Erythroblast (primary cell): ENCODE measurements around the gene TIMM13.
"Not testable (repeated sequence)": the region's sequence is repeated elsewhere in the genome, so short reads cannot be mapped to it uniquely, and the experiment has no call there.

Source experiments
- DNase-seq, 2 experiments: peaks; one replicate each; lab custom pipeline; 2025; lab: John Stamatoyannopoulos, UW
- GATA1 ChIP-seq: IDR thresholded peaks from 2 replicates; pipeline ENCODE4 v1.6.1; 2011; ENCODE audit warnings: low read depth, mild to moderate bottlenecking, control low read depth, low read length, moderate library complexity
- POLR2A ChIP-seq: IDR thresholded peaks from 2 replicates; pipeline ENCODE4 v1.6.1; 2011; ENCODE audit warnings: mild to moderate bottlenecking, low read length

The TIMM13 gene

DNA sequence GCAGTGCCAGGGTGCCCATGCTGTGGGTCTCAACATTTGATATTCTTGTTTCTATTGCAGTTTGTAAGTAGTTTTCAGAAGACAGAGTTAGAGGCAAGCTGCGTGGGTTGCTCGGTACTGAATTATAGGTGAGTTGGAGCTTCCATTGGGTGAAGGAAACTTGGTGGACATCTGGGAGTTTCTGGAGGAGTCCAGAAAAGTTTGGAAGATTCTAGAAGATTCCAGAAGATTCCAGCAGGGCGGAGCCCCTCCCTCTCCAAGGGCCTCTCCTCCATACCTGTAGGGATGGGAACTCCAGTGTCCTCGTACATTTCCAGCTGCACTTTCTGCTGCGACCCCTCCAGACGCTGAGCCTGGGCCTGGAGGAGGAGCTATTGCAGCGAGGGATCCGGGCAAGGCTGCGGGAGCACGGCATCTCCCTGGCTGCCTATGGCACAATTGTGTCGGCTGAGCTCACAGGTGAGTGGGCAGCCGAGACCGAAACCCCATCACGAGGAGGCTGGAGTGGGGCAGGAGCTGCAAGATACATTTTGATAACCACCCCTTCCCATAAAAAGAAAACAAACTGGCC, 28.6 kb downstream of the TIMM13 start:
- no peak for DNase-seq
- TF ChIP-seq POLR2A, result no peak
- no peak for TF ChIP-seq GATA1

DNA sequence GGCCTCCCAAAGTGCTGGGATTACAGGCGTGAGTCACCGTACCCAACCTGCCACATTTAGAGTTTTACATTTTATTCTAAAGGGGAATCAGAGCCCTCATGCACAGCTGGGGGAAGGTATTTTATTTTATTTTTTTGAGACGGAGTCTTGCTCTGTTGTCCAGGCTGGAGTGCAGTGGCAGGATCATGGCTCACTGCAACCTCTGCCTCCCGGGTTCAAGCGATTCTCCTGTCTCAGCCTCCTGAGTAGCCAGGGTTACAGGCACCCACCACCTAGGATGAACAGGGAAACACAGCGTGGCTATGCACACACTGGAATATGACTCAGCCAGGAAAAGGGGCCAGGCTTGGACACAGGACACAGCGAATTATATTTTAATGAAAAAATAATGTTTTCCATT, 30.2 kb downstream of the TIMM13 start:
- not testable (repeated sequence) for DNase-seq

- not testable (repeated sequence) for DNase-seq
Measured at GRCh38 chr19:2395293-2395829, 32.0 kb downstream of the TIMM13 start.

DNA sequence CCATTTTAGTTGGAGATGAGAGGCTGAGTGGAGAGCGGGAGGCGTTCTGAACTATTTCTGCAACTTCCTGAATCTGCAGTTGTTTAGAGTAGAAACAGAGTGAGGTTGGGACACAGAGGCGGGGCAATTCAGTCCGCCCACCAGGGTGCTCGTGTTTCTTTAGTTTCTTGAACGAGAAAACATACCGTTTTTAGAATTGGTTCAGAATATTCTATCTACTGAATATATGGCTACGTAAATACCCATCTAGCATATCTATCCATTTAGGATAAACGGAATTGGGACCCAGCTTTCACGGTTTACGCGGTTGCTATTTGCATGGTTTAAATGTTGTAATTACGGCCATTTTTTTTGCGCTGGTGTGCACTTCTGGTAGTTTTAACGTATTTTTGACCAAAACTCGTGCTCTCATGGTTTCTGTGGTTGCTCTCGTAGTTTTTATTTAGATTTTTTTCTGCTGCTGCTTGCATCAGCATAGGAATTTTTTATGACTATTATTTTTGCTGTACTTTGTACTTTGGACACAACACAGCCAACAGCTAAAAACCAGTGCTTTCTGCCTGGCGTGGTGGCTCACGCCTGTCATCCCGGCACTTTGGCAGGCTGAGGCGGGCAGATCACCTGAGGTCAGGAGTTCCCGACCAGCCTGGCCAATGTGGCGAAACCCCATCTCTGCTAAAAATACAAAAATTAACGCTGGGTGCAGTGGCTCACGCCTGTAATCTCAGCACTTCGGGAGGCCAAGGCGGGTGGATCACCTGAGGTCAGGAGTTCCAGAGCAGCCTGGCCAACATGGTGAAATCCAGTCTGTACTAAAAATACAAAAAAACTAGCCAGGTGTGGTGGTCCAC, 32.7 kb downstream of the TIMM13 start:
- DNase-seq, result no peak
- TF ChIP-seq POLR2A (no peak), GATA1 (no peak)

- TF ChIP-seq POLR2A (no peak), GATA1 (no peak)
- DNase-seq, result no peak
Measured at GRCh38 chr19:2394054-2394441, 33.3 kb downstream of the TIMM13 start.

DNA sequence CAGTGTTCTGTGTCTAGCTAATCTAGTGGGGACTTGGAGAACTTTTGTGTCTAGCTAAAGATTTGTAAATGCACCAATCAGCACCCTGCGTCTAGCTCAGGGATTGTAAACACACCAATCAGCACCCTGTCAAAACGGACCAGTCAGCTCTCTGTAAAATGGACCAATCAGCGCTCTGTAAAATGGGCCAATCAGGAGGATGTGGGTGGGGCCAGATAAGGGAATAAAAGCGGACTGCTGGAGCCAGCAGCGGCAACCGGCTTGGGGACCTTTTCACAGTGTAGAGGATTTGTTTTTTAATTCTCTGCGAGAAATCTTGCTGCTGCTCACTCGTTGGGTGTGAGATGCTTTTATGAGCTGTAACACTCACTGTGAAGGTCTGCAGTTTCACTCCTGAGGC, 34.5 kb downstream of the TIMM13 start:
- peak in 1 of 2 experiments; percentile 46 for DNase-seq

DNA sequence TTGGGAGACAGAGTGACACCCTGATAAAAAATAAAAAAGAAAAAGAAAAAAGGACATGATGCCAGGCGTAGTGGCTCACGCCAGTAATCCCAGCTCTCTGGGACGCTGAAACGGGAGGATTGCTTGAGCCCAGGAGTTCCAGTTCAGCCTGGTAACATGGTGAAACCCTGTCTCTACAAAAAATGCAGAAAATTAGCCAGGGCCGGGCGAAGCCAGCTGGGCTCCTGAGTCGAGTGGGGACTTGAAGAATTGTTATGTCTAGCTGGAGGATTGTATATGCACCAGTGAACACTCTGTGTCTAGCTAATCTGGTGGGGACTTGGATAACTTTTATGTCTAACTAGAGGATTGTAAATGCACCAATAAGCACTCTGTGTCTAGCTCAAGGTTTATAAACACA, 35.0 kb downstream of the TIMM13 start:
- TF ChIP-seq GATA1 (no peak), POLR2A (no peak)
- no peak for DNase-seq

DNA sequence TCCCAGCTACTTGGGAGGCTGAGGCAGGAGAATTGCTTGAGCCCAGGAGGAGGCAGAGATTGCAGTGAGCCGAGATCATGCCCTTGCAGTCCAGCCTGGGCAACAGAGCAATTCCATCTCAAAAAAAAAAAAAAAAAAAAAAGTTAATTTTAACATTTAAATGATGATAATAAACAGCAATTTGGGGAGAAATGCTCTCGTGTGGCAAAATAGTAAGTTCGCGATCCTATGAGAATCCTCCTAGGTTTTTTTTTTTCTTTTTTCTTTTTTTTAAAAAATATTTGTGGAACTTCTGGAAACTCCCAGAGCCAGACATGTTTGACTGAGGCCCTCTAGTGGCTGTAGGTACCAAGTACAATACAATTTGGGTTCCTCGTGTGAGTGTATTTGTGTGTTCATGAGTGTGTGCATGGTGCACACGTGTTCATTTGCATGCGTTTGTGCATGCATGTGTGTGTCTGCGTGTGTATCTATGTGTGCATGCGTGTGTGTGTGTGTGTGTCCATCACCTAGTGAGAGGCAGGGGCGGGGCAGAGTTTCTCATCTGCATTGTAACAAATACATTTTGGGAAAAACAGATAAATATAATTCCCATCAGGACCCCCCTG, 36.2 kb downstream of the TIMM13 start:
- peak; percentile 67 to 79 for DNase-seq
- TF ChIP-seq GATA1 (no peak), POLR2A (no peak)

DNA sequence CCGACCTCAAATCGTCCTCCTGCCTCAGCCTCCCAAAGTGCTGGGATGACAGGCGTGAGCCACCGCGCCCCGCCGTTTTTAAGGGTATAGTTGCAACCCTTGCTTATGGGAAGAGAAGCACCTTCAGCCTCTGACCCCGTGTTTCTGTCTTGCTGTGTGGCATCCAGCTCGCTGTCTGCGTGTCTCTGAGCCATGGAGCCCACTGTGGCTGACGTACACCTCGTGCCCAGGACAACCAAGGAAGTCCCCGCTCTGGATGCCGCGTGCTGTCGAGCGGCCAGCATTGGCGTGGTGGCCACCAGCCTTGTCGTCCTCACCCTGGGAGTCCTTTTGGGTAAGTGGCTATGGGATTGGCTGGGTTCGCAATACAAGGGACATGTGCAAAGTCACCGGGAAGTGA, 37.8 kb downstream of the TIMM13 start:
- TF ChIP-seq GATA1, result no peak
- TF ChIP-seq POLR2A, result no peak

GRCh38 chr19:2387367-2388288, 39.8 kb downstream of the TIMM13 start:
- DNase-seq, result no peak
- TF ChIP-seq GATA1 (no peak), POLR2A (no peak)

More for the DNA sequence above, 37.8 kb downstream of the TIMM13 start:
- no peak for DNase-seq

- DNase-seq, result no peak
- no peak for TF ChIP-seq GATA1
- no peak for TF ChIP-seq POLR2A
Measured at GRCh38 chr19:2385053-2385721, 42.2 kb downstream of the TIMM13 start.

GRCh38 chr19:2382530-2383222, 44.7 kb downstream of the TIMM13 start:
- TF ChIP-seq POLR2A, result no peak
- no peak for TF ChIP-seq GATA1
- DNase-seq, result no peak
